HG03159 (cell line): ENCODE data around the gene KCNC4.

Experiments
- ATAC-seq: cut with Tn5 transposase; IDR thresholded peaks from one replicate; pipeline ENCODE4 v1.9.1; 2021; ENCODE audit warnings: mild to moderate bottlenecking, moderate library complexity; ENCODE audit not compliant: unreplicated experiment

Gene KCNC4

DNA sequence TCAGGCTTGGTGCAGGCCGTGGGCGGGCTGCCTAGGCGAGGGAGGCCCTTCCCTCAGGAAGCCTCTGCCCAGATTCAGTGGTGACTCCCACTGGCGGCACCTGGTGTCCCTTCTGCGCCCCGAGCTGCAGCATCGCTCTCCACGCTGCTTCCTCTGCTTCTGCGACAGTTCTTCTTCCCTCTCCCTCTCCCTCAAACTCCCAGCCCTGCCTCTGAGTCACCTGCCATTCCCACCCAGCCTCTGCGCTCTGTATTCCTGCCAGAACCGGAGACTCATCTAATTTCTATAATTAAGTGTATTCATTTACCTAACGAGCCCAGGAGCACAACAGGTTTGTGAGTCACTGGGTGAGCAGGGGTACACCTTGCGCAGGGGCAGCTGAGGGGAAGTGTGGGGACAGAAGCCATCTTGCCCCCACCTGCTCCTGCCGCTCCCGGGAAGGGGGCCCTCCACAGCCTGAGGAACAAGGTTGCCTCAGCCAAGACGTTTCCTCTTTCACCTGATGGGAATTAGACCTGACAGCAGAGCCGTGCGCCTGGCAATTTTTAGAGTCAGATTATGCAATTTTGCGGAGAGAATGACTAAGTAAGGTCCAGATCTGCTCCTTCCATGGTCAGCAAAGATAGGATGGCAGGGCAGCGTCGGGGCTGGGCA lies 19.4 kb downstream of the KCNC4 start:
- ATAC-seq: no peak

DNA sequence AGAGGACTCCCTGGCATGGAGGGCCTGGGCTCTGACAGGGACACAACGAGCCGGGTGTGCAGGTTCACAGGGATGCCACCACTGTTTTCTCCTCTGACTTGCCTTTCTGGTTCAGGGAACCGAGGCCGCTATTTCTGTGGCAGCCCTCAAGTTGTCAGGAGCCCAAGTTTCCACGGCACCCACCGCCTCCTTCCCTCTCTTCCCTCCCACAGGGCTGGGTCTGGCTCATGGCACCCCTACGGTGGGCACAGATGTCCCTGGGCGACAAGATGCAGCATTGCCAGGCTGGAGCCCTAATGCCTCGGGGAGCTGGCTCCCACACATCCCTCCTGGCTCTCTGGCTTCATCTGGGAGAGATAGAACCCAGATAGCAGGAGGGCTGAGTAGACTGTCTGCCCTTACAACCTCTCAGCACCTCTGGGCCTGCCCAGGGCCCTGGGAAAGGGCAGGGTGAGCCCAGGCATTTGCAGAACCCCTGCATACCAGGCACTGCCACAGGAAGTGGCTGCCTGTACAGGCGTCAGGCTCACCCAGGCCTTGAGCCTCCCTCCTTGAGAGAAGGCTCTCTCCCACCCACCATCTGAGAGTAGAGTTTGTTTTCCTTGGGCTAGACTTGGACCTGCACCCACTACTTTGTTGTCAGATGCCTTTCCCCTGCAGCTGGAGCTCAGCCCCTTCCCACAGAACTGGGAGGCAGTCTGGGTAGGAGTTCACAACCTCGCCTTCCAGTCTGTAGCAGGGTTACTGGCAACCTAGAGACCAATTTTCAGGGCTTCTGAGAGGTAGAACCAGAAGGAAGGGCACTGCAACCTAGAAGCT lies 20.5 kb downstream of the KCNC4 start:
- ATAC-seq: no peak

DNA sequence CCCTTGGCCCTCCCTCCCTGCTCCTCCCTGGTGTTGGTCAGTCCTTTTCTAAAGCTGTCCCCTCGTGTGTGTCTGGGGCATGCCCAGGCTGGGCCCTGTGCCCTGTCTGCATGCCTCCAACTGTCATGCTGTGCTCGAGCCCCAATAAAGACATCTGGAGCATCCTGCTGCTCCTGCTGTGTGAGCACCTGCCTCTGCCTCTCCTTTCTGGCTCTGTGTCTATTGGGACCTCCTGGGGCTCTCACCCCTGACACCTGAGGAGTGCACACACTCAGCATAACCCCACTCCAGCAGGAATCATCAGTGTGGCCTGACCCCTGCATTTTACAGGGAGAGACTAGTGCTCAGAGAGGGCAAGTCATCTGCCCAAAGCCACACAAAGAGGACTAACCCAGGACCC lies 23.7 kb downstream of the KCNC4 start:
- ATAC-seq: no peak

DNA sequence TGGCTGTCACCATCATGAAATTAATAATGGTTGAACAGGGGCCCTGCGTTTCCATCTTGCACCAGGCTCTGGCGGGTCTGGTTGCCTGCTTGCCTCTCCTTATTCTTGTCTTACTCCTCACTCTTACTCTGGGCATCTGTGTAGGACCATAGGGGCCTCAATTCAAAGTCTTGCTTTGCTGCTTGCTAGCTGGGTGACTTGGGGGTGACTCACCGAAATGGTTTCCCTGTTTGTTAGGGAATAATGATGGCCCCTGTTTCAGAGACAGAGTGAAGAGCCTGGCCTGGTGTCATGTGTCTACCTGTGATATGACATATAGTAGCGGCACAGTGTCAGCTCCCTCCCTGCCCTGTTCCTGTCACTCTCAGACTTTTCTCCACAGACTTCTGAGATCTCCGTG lies 24.6 kb downstream of the KCNC4 start:
- no peak for ATAC-seq

DNA sequence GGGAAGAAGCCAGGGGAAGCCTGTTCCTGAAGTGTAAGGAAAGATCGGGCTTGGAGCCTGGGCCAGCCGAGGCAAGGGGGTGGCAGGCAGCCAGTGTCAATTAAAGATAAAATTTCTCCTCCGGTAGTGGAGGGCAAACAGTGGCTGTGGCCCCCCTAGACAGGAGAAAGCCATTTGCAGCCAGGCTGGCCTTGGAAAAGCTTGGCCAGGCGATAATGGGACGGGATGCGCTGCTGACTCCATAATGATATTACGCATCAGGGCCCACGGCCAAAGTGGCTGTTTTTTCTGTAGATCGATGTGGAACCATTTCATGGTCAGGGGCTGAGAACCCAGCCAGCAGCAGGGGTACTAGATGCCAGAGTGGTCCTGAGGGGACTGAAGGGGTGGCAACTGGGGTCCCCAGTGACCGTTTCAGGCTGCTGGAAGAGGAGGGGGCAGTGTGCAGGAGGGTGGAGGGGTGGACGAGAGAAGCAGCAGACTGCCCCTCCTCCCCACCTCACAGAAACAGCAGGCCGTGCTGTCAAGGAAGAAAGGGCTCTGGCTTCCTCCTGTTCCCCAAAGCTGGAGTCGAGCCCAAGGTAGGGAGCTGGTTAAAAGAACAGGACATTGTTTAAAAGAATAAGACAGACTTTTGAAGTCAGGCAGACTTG lies 25.2 kb downstream of the KCNC4 start:
- ATAC-seq: no peak

DNA sequence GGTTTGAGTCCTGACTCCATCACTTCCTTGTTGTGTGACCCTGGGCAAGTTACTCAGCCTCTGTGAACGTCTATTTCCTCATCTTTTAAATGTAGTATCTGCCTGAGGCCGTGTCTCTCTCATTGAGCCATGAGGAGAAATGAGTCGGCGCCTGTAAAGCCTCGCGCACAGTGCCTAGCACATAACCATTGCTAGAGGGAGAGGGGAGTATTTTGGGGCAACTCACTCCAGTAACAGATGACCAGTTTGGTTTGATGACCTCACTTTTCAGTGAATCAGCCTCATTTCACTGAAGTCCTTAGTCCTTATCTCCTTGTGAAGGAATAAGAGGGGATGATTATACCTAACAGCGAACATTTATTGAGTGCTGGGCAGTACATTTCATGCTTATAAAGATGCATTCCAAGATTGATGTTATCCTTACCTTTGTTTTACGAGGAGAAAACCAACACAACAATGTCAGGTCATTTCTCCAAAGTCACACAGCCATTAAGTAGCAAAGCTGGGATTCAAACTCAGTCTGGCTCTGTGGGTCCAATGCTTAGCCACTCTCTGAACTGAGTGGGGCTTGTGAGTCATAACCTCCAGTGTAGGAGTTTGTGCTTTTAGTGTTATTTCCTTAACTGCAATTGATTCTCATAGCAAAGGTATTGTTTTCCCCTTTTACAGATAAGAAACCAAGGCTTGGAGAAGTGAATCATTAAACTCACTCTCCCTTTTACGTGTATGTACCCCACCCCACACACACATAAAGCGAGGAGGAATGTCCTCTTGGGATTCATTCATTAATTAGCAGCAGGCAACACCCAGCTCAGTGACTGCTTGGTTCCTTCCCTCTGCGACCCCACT lies 25.9 kb downstream of the KCNC4 start:
- no peak for ATAC-seq

DNA sequence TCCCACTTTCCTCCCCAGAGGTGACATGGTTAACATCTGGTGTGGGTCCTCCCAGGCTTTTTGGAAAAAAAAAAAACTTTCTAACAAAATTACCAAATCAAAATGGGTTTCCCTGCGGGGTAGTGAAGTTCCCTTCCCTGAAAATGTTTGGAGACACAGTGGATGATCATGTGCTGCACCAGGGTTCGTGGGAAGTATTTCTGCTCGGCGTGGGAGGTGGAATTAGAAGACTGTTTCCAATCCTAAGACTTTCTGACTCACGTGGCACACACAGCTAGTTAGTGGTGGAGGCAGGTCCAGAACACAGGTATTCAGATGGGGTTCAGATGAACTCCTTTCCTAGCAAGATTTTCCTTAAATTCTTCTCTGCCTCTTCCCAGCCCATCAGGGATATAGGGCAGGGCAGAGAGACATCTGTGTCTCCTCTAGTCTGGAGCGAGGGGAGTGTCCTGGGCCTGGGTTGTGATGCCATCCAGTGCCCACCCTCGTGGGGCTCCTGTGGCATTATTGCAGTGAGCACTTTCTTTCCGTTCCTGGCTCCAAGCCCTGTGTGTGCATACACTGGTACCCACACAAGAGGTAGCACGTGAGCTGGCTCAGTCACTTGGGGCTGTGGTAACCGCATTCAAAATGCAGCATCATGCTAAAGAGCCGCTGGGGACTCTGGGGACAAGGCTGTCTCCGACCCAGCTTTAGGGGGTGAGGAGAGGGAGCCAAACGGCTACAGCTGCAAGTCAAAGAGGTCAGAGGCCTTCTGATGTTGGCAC lies 27.5 kb downstream of the KCNC4 start:
- no peak for ATAC-seq

DNA sequence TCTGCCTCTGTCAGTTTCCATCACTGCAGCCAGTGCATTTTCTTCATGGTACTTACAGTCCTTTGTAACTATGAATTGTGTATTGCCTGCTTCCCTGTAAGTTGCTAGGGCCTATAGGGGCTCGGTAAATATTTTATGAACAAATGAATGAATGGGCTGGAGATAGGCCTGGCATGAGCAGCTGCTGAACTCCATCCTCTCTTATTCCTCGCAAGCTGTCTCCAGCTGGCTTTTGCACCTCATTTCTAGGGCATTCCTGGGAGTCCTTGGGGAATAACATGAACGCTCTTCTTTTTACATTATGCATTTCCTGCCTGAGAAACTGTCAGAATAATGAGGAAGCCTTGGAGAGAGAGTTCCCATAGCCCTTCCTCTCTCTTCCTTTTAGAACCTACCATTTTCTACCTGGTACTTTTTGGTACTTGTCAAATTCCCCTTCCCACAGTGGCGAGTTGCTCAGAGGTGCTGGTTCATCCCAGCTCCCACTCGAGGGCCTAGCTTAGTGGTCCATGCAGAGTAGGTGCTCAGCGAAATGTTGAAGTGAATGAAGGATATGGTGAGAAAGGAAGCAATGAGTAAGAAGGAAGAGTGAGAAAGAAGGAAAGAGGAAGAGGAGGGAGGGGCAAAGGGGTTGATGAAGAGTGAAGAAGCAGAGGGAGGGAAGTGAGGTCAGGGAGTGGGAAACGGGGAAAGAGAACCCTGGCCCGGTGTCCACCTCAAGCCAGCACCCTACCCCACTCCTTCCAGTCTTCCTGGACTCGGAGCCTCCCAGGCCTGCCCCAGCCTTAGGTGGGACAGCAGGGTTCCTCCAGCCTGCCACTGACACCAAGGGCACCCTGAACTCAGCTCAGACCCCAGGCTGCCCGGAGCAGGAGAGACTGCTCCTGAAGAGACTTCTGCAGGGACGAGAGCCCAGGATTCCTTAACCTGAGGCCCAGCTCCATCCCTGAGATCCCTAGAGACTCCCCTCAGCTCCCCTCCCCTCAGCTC lies 29.6 kb downstream of the KCNC4 start:
- ATAC-seq: no peak

DNA sequence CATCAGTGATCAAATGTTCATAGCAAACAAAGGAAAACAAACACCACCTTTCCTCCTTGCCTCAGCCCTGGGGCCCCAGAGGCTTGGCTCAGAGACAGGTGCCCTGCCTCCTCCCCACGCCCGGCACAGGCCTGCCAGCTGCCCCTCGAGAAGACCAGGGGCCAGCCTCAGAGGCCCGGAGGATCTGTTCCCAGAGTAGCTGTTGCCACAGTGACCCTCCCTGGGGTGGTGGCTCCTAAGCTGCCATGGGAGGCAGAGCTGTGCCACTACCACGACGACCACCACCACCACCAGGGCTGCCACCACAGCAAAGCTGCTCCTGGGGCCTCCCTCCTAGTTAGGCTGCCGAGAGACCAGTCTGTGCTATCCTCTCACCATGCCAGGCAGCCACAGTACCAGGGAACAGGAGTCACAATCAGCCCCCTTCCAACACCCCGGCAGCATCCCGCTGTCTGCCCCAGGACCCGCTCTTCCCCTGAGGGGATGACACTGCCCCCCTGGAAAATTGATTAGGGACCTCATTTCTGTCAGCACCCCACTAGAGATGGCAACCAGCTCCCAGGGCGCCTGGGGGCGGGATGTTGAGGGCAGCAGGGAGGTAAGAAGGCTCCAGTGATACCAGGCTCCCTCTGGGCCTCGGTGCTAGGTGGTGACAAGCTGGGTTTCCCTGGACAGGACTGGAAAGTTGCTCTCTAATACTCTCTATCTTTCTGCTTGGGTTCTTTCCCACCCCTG lies 30.5 kb downstream of the KCNC4 start:
- no peak for ATAC-seq

DNA sequence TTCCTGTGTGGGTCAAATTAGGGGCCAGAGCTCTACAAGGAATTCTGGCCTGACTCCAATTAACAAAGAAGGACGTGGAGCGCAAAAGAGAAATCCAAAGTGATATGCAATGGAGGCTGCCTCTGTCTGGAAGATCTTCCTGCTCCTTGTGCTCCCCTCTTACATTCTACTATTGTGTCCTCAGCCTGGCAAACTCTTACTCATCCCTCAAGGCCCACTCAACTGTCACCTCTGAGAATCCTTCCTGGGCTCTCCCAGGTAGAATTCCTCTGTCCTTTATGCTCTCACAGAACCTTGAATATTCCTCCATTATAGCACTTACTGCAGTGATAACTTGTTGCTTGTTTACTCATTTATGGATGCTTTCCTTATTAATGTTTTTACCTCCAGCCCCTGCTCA lies 31.4 kb downstream of the KCNC4 start:
- ATAC-seq: no peak

DNA sequence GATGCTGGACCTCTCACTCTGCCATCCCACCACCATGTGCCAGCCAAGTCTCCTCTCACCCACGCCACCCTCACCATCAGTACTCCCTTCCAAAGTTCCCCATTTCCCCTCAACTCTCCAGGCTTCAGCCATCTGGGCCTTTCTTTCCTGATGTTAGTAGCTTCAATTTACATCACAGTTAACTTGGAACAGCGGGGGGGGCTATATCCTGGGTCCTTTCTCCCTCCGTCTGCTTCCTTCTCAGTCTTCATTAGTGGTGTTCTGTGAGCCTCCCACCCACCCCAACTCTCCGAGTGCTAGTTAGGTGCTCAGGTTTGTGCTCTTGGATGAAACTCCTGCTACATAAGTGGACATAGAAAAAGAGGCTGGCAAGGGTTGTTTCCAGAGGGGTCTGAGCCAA lies 31.9 kb downstream of the KCNC4 start:
- ATAC-seq: no peak

DNA sequence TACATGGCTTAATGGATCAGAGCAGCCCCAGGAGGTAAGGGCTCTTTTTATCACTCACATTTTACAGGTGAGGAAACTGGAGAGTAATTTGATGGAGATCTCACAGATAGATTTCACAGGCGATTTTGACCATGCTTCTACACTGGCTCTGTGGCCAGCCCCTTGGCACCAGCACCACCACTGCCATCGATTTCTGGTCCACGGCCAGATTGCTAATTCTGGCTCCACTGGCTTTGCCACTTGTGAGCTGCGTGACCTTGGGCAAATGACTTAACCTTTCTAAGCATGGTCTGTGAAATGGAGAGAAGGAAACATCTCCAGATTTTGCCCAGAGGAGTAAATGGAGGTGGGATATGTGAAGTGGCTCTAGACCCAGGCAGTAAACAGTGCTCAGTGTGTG lies 32.6 kb downstream of the KCNC4 start:
- no peak for ATAC-seq

DNA sequence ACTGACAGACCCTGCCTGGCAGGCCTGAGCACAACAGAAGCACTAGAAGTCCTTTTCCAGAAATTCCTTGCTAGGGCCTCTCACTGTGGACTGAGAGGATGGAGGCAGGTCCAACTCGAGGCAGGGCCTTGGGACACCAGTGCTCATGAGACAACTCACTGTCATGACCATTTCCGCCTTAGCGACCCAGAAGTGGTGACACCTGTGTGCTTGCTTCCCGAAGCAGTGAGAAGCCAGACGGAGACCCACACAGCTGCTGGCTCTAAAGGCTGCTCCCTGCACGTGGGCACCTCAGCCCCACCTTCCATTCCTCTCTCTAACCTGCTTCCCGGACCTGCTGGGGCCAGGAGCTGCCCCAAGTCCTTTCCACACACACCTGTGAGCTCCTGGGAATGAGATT lies 33.0 kb downstream of the KCNC4 start:
- no peak for ATAC-seq

DNA sequence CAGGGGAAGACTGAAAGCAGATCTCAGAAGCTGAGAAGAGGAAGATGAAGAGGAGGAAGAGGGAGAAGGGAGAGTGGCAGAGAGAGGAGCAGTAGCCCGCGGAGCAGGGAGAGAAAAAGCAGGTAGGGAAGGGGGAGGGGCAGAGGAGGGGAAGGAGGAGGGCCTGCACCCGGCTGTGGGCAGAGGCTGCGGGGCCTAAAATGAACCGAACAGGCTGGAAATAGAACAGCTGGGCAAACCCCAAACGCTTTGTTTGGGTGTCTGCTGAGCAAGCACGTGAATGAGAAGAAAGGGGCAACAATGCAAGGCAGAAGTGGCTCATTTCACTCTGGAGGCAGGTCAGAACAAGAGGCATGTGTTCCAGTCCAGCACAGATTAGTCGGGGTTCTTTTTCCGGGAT lies 33.5 kb downstream of the KCNC4 start:
- no peak for ATAC-seq

DNA sequence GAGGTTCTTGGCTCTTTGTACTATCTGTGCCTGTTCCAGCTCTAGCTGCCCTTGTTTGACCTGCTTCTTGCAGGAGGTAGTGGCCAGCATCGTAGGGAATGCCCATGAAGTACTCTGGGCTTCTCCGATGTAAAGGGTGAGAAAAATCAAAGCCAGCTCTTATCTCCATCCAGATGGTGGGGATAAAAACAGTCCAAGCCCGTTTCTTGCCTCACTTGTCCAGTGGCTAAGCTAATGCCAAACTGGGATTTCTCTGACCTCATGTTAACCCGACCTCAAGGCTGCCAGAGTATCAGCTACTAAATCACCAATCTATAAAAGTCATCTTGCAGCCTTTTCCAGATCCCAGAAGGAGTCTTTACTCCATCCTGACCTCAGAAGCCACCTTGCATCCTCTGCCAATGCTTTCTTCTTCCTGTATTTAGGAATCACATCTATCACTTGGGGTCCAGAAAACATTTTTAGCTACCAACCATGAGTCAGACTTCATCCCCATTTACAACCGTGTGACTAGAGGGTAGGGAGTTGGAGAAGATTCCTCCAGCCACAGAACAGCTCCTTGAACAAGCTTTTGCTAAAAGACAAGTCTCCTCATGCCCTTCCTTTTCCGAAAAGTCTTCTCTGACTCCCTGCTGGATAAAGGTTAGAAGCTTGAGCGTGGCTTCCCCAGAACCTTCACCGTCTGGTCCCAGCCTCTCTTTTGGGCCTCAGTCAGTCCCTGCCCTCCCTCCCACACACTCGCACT lies 35.9 kb downstream of the KCNC4 start:
- ATAC-seq: no peak

DNA sequence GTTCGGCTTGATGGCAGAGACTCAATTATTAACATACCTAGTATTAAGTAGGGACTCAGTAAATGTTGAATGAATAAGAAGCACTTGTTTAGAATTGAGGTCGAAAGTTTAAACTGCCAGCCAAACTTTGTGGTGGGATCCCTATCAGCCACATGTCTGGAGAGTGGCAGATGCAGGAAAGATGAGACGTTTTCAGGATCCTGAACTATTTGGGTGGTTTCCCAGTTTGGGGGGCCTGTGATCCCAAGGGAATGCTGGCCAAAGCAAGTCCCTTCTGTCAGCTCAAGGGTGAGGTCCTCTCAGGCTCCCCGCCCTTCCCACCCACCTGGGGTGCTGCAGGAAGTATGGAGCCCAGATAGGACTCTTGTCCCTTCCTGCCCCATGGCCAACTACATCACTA lies 38.6 kb downstream of the KCNC4 start:
- ATAC-seq: no peak

DNA sequence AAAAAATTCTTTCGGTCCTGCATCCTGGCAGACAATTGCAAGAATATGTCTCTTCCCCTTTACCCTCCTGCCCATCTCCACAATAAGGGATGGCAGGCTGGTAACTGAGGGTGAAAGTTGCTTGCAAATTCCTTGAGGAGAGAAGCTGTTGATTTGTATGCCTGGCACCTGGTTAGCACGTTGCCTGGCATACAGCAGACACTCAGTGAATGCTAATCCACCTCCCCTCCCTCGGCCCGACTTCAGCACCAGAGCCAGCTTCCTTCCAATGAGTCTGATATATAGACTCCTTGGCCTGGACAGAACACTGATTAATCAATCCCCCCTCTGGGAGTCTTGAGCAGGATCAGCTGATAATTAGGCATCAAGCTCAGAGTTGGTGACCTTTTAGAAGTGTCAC lies 39.1 kb downstream of the KCNC4 start:
- no peak for ATAC-seq

DNA sequence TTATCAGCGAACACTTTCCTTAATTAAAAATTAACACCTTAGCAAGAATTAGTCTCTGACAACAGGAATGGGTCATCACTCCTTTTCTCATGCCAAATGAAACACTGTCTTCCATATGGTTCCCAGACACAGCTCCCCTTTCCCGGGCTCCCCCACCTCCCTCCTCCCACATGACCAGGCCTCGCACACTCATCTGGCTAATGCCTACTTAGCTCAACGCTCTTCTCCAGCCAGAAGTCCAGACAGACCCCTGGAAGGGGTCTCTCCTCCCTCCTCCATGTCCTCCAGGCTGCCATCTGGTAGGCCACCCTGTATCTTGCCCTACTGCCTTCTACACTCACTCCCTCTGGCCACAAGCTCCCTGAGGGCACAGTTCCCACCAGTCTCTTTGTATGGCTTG lies 39.9 kb downstream of the KCNC4 start:
- no peak for ATAC-seq
